Measurements from ENCODE around the gene PREB.
"Not testable (repeated sequence)": the region's sequence is repeated elsewhere in the genome, so short reads cannot be mapped to it uniquely, and the experiment has no call there.

Gene PREB

DNA sequence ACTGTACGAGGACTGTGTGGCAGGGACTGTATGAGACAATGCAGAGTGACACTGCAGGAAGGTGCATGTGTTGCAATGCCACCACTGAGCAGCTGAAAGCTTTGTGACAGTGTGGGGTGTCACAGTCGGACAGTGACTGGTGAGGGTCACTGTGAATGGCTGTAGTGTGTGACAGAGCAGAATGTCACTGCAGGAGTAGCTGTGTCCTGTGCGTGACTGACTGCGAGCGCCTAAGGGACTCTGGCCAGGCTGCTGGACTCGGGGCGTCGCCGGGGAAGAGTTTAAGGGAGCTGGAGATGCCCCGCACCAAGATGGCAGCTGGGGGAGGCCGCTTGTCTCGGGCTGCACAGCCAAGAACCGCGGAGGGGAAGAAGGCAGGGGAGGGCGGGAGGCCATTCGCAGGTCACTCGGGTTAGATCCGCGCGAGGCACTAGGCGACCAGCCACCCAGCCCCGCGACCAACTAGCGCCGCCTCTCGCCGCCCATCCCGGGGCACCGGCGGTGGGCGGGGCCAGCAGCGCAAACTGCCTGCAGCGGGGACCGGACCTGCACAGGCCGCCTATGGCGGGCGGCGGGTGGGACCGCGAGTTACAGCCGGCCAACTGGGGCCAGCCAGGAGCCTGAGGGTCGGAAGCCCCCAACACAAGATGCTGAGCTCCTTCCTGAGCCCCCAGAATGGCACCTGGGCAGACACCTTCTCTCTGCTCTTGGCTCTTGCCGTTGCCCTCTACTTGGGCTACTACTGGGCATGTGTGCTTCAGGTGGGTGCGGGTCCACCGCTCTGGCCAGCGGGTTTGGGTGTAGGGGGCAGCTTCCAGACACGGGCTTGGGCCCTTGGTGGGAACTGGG is 10.9 kb downstream of the PREB start, which contains the start of gene ABHD1:
Gene ABHD1 (plus strand): TSS at position 514 of the 849 bp plus-strand sequence. CDS start 134 bp downstream, at position 648.
- peak in 1 of 2 experiments; percentile 52 for DNase-seq

DNA sequence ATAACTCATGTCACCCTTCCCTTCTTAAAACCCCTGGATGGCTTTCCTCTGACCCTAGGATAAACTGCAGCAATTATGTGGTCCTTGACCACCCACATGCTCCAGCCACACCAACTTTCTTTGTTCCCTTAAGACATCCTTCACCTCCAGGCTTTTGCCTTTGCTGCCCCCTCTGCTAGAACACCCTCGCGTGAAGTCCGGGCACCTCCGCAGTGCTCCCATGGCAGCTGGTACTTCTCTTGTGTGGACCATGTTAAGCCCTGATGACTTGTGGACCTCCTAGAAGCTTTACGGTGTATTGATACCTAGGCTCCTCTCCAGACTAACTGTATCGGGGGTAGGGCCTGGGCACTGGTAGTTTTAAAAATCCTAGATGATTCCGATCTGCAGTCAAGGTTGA is 11.6 kb downstream of the PREB start:
- DNase-seq: no peak

DNA sequence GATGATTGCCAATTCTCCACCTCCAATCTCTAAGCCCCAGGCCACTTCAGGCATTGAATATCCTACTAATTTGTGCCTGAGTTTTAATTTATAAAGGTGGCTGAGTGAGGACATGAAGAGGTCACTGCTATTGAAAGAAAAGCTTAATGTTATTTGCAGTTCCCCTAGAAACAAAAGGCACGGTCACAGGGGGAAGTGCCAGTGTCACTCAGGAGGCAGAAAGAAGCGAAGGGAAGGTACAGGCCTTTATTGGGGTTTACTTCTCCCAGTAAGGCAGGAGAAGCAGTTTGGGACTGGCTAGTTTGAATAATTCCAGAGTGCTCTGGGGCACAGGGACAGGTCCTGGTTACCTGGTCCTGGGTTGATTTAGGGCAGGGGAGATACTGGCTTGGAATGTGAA is 12.5 kb downstream of the PREB start:
- DNase-seq: no peak

DNA sequence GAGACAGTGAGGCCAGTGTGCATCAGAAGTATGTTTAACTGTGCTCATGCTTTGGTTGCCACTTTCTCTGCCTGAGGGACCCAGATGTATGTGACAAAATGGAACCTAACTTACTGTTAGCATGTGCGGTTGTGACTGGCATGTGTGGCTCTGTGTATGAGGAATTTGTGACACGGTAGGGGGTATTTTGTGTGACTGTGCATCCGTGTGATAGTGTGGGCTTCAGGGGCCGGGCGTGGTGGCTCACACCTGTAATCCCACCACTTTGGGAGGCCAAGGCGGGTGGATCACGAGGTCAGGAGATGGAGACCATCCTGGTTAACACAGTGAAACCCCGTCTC is 15.1 kb downstream of the PREB start:
- not testable (repeated sequence) for DNase-seq

DNA sequence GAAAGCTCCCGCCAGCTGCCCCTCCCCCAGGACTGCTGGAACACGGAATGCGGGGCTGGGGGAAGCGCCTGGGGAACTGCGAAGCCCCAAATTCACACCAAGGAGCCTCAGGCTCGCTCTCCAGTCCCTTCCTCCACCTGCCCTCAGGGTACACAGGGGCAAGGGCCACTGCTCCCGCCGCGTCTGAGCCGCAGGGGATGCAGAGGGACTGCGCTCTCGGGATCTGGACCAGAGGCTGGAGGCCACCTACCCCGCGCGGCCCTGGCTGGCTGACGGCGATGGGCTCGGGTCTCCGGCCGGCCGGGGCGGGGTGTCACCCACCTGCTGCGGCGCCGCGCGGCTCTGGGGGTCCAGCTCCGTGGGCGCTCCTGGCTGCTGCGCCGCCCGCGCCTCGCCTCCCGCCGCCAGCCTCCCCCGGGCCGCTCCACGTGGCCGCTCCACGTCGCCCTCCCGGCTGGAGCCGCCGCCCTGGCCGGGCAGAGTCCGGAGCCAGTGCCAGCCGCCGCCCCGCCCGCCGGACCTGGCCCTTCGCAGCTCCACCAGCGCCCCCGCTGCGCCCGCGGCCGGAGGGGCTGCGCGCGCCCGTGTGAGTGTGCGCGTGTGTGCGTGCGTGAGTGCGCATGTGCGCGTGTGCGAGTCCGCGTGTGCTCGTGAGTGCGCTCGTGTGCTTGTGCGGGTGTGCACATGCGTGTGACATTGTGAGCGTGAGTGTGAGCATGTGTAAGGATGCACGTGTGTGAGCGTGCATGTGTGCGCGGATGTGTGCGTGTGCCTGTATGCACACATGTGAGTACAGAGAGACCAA is 15.7 kb downstream of the PREB start, which contains the start of gene CGREF1:
Gene CGREF1 (minus strand): TSS at position 604 of the 805 bp plus-strand sequence. CDS start 14,762 bp downstream, outside the sequence.
- peak in 1 of 2 experiments; percentile 37 for DNase-seq

DNA sequence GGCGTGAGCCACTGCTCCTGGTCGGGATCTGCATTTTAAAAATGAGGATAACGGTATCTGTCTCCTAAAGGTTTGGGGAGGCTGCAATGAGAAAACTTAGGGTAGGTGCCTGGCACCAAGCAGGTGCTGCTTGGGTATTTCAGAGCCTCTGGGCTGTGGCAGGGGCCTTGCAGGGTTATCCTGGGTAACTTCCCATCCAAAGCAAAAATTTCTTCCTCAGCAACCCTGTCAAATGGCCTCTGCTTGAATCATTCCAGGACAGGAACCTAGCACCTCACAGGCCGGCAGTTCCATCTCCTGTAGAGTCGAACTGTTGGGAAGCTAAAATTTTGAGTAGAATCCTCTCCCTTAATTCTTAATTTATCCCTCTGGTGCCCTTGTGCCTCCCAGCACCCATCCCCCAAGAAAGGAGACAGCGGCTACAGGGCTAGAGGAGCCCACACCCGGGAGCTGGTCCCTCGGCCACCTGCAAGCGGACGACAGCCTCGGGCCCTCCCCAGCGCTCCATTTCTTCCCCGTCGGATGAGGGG is 16.4 kb downstream of the PREB start:
- no peak for DNase-seq

DNA sequence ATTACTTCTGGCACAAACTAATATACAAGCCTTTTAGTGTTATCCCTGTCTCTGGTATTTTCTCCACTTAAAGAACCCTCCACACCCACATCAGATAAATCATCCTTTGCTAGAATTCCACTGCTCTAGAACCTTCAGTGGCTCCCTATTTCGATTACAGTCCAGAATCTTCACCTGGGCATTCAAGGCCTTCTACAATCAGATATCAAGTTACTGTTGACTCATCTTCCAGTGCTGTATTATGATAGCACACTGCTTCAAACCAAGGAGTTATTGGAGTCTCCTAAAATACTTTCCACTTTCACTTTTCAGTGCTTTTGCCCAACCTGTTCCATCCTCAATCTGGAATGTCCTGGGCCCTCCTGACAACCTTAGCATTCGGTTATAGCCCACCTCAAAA is 18.9 kb downstream of the PREB start:
- DNase-seq: no peak

DNA sequence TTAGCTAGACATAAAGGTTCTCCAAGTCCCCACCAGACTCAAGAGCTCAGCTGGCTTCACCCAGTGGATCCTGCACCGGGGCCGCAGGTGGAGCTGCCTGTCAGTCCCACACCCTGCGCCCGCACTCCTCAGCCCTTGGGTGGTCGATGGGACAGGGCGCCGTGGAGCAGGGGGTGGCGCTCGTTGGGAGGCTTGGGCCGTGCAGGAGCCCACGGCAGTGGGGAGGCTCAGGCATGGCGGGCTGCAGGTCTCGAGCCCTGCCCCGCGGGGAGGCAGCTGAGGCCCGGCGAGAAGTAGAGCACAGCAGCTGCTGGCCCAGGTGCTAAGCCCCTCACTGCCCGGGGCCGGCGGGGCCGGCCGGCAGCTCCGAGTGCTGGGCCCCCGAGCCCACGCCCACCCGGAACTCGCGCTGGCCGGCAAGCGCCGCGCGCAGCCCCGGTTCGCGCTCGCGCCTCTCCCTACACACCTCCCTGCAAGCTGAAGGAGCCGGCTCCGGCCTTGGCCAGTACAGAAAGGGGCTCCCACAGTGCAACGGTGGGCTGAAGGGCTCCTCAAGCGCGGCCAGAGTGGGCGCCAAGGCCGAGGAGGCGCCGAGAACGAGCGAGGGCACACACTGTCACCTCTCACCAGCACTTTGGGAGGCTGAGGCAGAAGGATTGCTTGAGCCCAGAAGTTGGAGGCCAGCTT is 22.9 kb downstream of the PREB start:
- DNase-seq: not testable (repeated sequence)

GRCh38 chr2:27110603-27111352 is 23.7 kb downstream of the PREB start:
- not testable (repeated sequence) for DNase-seq

- no peak for DNase-seq
These were observed 25.4 kb downstream of the PREB start for GRCh38 chr2:27109083-27109482.

GRCh38 chr2:27108221-27108620 is 26.2 kb downstream of the PREB start:
- no peak for DNase-seq

DNA sequence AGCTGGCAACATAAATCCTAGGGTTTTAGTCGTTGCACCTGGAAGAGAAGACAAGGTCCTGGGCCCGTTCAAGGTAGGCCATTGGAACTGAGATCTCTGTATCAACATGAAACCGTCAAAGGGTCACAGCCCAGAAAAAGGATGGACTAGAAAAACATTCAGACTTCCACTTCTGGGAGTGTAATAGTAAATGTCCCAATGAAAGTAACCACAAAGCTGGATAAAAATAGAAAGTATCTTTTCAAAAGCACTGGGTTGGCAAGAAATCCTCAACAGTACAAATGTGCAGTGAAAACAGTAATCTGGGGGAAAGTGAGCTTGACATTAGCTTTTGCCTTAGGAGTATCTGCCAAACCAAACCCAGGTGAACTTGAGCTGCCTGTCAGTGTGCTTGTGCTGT is 28.5 kb downstream of the PREB start:
- DNase-seq: no peak

DNA sequence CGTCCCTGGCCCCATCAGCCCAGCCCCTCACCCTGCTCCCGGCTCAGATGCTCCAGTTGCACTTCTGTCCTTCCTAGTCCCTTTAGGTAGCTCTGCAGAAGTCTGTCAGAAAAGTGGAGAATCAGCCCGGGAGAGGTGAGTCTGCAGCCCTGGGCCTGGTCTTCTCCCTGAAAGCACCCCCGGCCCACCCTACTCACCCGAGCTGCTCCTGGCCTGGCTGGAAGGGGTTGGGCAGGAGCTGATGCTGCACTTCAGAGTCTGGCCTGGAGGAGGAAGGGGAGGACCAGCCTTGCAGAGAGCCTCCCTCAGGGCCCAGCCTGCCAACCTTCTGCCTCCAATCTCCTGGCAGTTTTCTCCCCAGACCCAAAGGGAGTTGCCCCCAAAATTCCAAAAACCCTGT is 32.1 kb downstream of the PREB start:
- no peak for DNase-seq

GRCh38 chr2:27100036-27100435 is 34.4 kb downstream of the PREB start:
- DNase-seq: no peak

- no peak for DNase-seq
These were observed 35.0 kb downstream of the PREB start for GRCh38 chr2:27099334-27099955.

- no peak for DNase-seq
These were observed 37.1 kb downstream of the PREB start for GRCh38 chr2:27097341-27097740.

- DNase-seq: no peak
These were observed 37.6 kb downstream of the PREB start for GRCh38 chr2:27096748-27097297.

DNA sequence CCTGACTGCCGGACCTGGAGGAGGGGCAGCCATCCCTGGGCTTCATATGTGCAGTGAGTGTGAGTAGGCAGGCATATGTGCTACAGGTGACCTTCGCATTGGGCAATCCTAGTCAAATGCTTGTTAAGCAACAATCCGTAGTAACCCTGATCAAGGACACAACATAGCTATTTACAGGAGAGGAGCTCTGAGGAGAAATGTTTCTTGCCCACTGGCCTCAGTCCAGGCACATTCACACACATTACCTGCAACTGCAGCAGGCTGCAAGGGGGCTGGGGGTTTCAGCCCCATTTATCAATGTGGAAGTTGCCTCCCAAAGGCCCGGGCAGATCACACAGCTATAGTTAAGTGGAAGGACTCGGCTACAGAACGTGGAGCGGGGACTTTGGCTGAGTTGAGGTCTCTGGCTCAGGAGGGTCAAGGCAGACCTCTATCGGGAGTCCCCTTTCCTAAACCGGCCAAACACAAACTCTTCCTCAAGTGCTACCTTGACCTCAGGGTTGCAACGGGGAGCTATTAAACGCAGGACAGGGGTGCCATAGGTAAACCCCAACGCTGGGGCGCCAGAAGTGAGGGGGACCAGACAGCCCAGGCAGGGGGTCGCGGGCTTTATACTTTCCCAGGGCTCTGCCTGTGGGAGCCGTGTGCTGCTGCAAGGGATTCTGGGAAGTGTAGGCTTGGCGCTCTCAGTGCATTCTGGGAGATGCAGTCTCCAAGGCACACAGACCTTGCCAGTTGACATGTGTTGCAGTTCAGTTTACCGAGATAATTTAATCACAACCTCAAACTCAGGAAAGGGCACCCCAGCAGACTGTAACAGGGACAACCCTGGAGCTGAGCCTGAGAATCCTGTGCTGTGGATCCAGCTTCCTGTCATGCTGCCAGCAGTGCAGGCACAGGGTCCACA is 38.4 kb downstream of the PREB start:
- peak in 1 of 2 experiments; percentile 42 for DNase-seq

DNA sequence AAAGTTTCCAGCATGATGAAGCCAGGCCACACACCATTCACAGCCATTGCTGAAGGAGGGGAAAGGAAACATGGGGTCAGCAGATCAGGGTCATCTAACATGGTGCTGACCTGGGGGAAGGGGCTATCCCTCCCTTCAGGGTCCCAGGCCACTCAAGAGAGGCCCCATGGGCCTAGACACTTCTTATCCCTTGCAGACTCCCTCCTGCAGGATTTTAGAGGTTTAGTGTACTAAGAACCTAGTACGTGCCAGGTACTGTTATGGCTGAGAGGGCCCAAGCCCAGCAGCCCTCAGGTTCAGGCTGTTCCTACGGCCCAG is 39.0 kb downstream of the PREB start:
- no peak for DNase-seq

DNA sequence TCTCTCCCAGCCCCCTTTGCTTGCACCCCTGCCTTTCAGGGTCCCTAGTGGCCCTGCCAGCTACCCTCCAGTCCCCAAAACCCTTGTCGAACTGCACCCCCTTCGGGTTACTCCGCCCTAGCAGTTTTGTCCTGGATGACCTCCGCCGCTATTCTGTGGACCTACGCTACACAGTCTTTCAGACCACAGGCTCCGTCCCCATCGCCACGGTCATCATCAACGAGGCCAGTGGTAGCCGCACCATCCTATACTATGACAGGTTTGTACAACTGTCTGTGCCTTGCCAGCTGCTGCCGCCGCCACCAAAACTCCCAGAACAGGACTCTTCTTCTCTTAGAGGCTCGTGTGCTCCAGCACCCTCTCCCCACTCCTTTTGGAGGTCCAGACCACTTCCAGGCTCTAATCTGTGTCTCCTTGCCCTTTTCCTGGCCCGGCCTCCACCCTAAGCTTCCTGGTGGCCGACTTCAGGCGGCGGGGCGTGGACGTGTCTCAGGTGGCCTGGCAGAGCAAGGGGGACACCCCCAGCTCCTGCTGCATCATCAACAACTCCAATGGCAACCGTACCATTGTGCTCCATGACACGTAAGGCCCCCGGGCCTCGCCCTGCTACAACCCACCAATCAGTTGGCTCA is 40.0 kb downstream of the PREB start:
- DNase-seq: no peak

All from NCI-H1930 (cell line).